Glomerular endothelial cell (primary cell): ENCODE data around the gene CCDC80. TPM values are rescaled to one million over a fixed set of nuclear protein-coding genes. Genes with fewer than 3 reads are reported as not detected.

Experiments
- total RNA-seq: library from RNA; depleted of rRNA; stranded (reverse); fragments of >200 nt; gene quantifications from 2 replicates; pipeline ENCODE4 v1.2.3, GENCODE V29; 2015

The CCDC80 gene
- total RNA-seq, 1 donor from 2014 or later: 16.2 TPM

Other genes starting within 250 kb of the CCDC80 start
- not detected in 2 replicates for gene BTLA, start 141.7 kb downstream of the CCDC80 start, total RNA-seq
- 42.2 and 44.4 TPM in 2 replicates for gene ATG3, start 79.2 kb downstream of the CCDC80 start, total RNA-seq
- gene SLC35A5, start 79.1 kb downstream of the CCDC80 start, total RNA-seq: 20.4 and 30.2 TPM in 2 replicates
- not detected in 2 replicates for gene CD200R1L, start 205.7 kb upstream of the CCDC80 start, total RNA-seq